A673 (cell line): ENCODE measurements around the gene SMAD3.

Experiments used
- CTCF ChIP-seq: fragments of 300-800, 200-600 bp; sonication (generic); conservative IDR thresholded peaks from 2 replicates; pipeline ENCODE4 v1.5.1; 2017; ENCODE audit warnings: low read depth, mild to moderate bottlenecking, antibody characterized with exemption, low read length, moderate library complexity, mixed read lengths
- EZH2 ChIP-seq: fragments of 200-600 bp; sonication (generic); IDR thresholded peaks from 2 replicates; pipeline ENCODE4 v1.6.1; 2017; ENCODE audit warnings: borderline replicate concordance, low read depth, mild to moderate bottlenecking, mixed read lengths, antibody characterized with exemption, low read length; ENCODE audit not compliant: poor library complexity, severe bottlenecking

- TF ChIP-seq CTCF (no peak), EZH2 (no peak)
Observed at GRCh38 chr15:67185051-67185450, 119.6 kb downstream of the SMAD3 start.
